Upper lobe of left lung (tissue), 6 donors: ENCODE results near the gene CAST. TPM values are rescaled to one million over a fixed set of nuclear protein-coding genes. Genes with fewer than 3 reads are reported as not detected.

Source experiments
- ATAC-seq, 2 donors: fragments of 200-7000 bp; cut with Tn5 transposase; one replicate each; pipeline ENCODE4 v1.9.1; 2022; ENCODE audit warnings: mild to moderate bottlenecking in 2 of 2, moderate library complexity in 2 of 2; ENCODE audit not compliant: low FRiP score in 2 of 2
- DNase-seq, 2 donors: peaks; one replicate each; pipeline ENCODE4 v3.0.0-alpha.2; 2019 to 2020
- H3K27ac ChIP-seq, 4 donors: fragments of 200-600 bp; sonication (generic); one replicate each; pipeline ENCODE4 v1.5.1; 2016 to 2019
- H3K27me3 ChIP-seq, 4 donors: fragments of 200-600 bp; sonication (generic); one replicate each; pipeline ENCODE4 v1.5.1; 2017 to 2019
- H3K36me3 ChIP-seq, 4 donors: fragments of 200-600 bp; sonication (generic); one replicate each; pipeline ENCODE4 v1.5.1; 2016 to 2019
- H3K4me1 ChIP-seq, 4 donors: fragments of 200-600 bp; sonication (generic); one replicate each; pipeline ENCODE4 v1.5.1; 2018 to 2019
- H3K4me3 ChIP-seq, 4 donors: fragments of 200-600 bp; sonication (generic); one replicate each; pipeline ENCODE4 v1.5.1; 2017 to 2019; ENCODE audit warnings: mild to moderate bottlenecking in 2 of 4, moderate library complexity in 1 of 4
- H3K9me3 ChIP-seq, 4 donors: fragments of 200-600 bp; sonication (generic); one replicate each; pipeline ENCODE4 v1.5.1; 2018 to 2019
- CTCF ChIP-seq, 6 experiments: fragments of 450-650 bp in 4 of 6; fragments of 200-600 bp in 2 of 6; sonication (generic) in 2 of 6; IDR thresholded peaks; one replicate each; pipeline ENCODE4 v1.5.1; 2016 to 2019; ENCODE audit warnings: antibody characterized with exemption in 6 of 6
- EP300 ChIP-seq, 4 donors: sonication (generic); formaldehyde crosslinking; IDR thresholded peaks; one replicate each; pipeline ENCODE4 v1.5.1; 2017; ENCODE audit warnings: antibody characterized with exemption in 4 of 4, control low read depth in 2 of 4
- POLR2A ChIP-seq, 4 donors: fragments of 450-650 bp; IDR thresholded peaks; one replicate each; pipeline ENCODE4 v1.5.1; 2016 to 2017; ENCODE audit warnings: antibody characterized with exemption in 4 of 4, mild to moderate bottlenecking in 2 of 4
- POLR2AphosphoS5 ChIP-seq, 2 donors: sonication (generic); formaldehyde crosslinking; IDR thresholded peaks; one replicate each; pipeline ENCODE4 v1.5.1; 2017; ENCODE audit warnings: antibody characterized with exemption in 2 of 2
- WGBS, 2 donors: methylation state at CpG; one replicate each; pipeline ENCODE4 v1.1.5; 2017 to 2018; 5-methylcytosine and 5-hydroxymethylcytosine counted together
- total RNA-seq, 6 donors: library from RNA; depleted of rRNA in 4 of 6; stranded (reverse); fragments of >200 nt in 4 of 6; gene quantifications; one replicate each; pipeline versions ENCODE4 v1.1.0 to v1.2.1, GENCODE V29; 2016 to 2021
- donor health status: DM: no; HTN: no; CAD: no; lungs with moderate emphysema.
- donor health status: DM: no; HTN: yes; CAD: no; lungs with severe emphysema.

CAST gene
- total RNA-seq, 6 donors from 2014 or later, result 233 to 388 (median 270) TPM

- H3K9me3 ChIP-seq, result no peaks in the 10 kb centered on the region
- H3K4me1 ChIP-seq, result no peaks in the 10 kb centered on the region
- no peaks in the 10 kb centered on the region for H3K27me3 ChIP-seq
- no peak for TF ChIP-seq POLR2A (IDR thresholded peaks at IDR 0.05)
- TF ChIP-seq POLR2AphosphoS5 (IDR thresholded peaks at IDR 0.05), result no peak
- no peak for TF ChIP-seq EP300 (IDR thresholded peaks at IDR 0.05)
- no peak for TF ChIP-seq CTCF (IDR thresholded peaks at IDR 0.05)
- no peak overlapping the region for H3K4me3 ChIP-seq
- peaks cover 25 to 98% (median 60%) of the 10 kb centered on the region in 4 donors for H3K36me3 ChIP-seq
- H3K27ac ChIP-seq, result no peak overlapping the region
- no peak for ATAC-seq
- no peak for DNase-seq
- 90 to 93% methylated on average over 4 of the region's 4 CpGs for WGBS, 2 donors
These were observed 96.4 kb downstream of the CAST start for GRCh38 chr5:96758621-96759020.

DNA sequence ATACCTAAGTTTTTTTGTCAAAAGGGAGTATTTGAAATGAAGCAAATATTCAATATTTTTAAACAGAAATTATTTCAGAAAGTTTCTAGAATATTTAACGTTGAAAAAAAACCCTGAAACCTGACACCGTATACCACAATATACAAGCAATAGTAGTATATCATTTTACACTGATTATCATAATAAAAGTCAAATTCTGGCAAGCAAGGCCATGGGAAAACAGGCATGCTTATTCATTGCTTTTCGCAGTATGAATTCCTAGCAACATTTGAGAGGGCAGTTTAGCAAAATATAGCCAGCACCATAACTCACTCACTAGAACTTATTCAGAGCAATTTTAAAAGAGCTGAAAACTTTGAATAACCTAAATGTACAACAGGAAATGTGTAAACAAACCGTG lies 99.4 kb downstream of the CAST start:
- no peak overlapping the region for H3K27ac ChIP-seq
- WGBS, 2 donors, result 74 to 78% methylated on average over 4 of the region's 4 CpGs
- H3K4me1 ChIP-seq, result no peaks in the 10 kb centered on the region
- TF ChIP-seq CTCF (IDR thresholded peaks at IDR 0.05) (no peak), POLR2AphosphoS5 (IDR thresholded peaks at IDR 0.05) (no peak), POLR2A (IDR thresholded peaks at IDR 0.05) (no peak), EP300 (IDR thresholded peaks at IDR 0.05) (no peak)
- no peaks in the 10 kb centered on the region for H3K27me3 ChIP-seq
- ATAC-seq (no peak), DNase-seq (no peak)
- no peaks in the 10 kb centered on the region for H3K9me3 ChIP-seq
- peaks cover 26 to 98% (median 61%) of the 10 kb centered on the region in 4 donors for H3K36me3 ChIP-seq
- no peak overlapping the region for H3K4me3 ChIP-seq

GRCh38 chr5:96763026-96763425 lies 100.8 kb downstream of the CAST start:
- no peak for ATAC-seq
- no peaks in the 10 kb centered on the region for H3K27me3 ChIP-seq
- H3K36me3 ChIP-seq, result peaks cover 40 to 98% (median 61%) of the 10 kb centered on the region in 4 donors
- no peak for DNase-seq
- TF ChIP-seq POLR2AphosphoS5 (IDR thresholded peaks at IDR 0.05), result no peak
- no peak for TF ChIP-seq POLR2A (IDR thresholded peaks at IDR 0.05)
- no peak for TF ChIP-seq CTCF (IDR thresholded peaks at IDR 0.05)
- no peak for TF ChIP-seq EP300 (IDR thresholded peaks at IDR 0.05)
- no peaks in the 10 kb centered on the region for H3K4me1 ChIP-seq
- no peaks in the 10 kb centered on the region for H3K9me3 ChIP-seq
- H3K4me3 ChIP-seq, result no peak overlapping the region
- 90 to 94% methylated on average over 4 to 5 of the region's 5 CpGs for WGBS, 2 donors
- H3K27ac ChIP-seq, result no peak overlapping the region

DNA sequence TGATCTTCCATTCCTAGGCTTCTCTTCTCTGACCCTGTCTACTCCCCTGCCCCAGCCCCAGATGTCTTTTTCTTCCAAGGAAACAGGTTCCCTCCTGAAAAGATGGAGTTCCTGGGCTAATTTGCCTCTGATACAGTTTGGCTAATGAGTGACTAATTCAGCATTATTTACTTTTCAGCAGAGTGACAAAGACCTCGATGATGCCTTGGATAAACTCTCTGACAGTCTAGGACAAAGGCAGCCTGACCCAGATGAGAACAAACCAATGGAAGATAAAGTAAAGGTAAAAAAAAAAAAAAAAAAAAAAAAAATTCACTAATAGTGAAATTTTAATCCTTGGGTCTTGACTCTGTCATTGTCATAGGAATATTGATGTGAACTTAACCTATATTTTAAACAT lies 102.9 kb downstream of the CAST start:
- ATAC-seq (no peak), DNase-seq (no peak)
- Histone ChIP-seq H3K36me3 (peaks cover 55 to 98% (median 70%) of the 10 kb centered on the region in 4 donors), H3K27me3 (no peaks in the 10 kb centered on the region), H3K4me3 (no peak overlapping the region), H3K9me3 (no peaks in the 10 kb centered on the region), H3K27ac (no peak overlapping the region), H3K4me1 (no peaks in the 10 kb centered on the region)
- TF ChIP-seq POLR2AphosphoS5 (IDR thresholded peaks at IDR 0.05) (no peak), POLR2A (IDR thresholded peaks at IDR 0.05) (no peak), EP300 (IDR thresholded peaks at IDR 0.05) (no peak), CTCF (IDR thresholded peaks at IDR 0.05) (no peak)
- WGBS, 2 donors, result 48 to 88% methylated on average over 1 of the region's 1 CpG

- Histone ChIP-seq H3K27me3 (no peaks in the 10 kb centered on the region), H3K27ac (no peak overlapping the region), H3K9me3 (no peaks in the 10 kb centered on the region), H3K4me3 (no peak overlapping the region), H3K36me3 (peaks cover 48 to 100% (median 80%) of the 10 kb centered on the region in 4 donors), H3K4me1 (no peaks in the 10 kb centered on the region)
- no peak for ATAC-seq
- no peak for TF ChIP-seq POLR2A (IDR thresholded peaks at IDR 0.05)
- no peak for TF ChIP-seq EP300 (IDR thresholded peaks at IDR 0.05)
- TF ChIP-seq CTCF (IDR thresholded peaks at IDR 0.05), result no peak
- no peak for TF ChIP-seq POLR2AphosphoS5 (IDR thresholded peaks at IDR 0.05)
- DNase-seq, result no peak
- 83 to 86% methylated on average over 4 of the region's 4 CpGs for WGBS, 2 donors
These were observed 106.6 kb downstream of the CAST start for GRCh38 chr5:96768708-96769251.
